ENCODE measurements around the gene TMEM33. TPM values are rescaled to one million over a fixed set of nuclear protein-coding genes. Genes with fewer than 3 reads are reported as not detected.

The TMEM33 gene
- total RNA-seq, 1 experiment from 2014 or later, result 30.8 TPM

GRCh38 chr4:41992967-41993857 is 58.0 kb downstream of the TMEM33 start:
- H3K27me3 ChIP-seq (replicated peaks), result no peaks in the 10 kb centered on the region
- H3K9me3 ChIP-seq (replicated peaks), result no peaks in the 10 kb centered on the region
- DNase-seq (ENCODE audit: low read depth in 1 of 2, low spot score in 2 of 2), result no peak
- H3K36me3 ChIP-seq, result no peaks in the 10 kb centered on the region
- H3K4me1 ChIP-seq (replicated peaks), result 0 out of 2 replicates have a peak, but pooled peaks cover 4% of the 10 kb centered on the region
- no peak overlapping the region for H3K4me3 ChIP-seq
- no peak overlapping the region for H3K27ac ChIP-seq

GRCh38 chr4:41994461-41994985 is 59.3 kb downstream of the TMEM33 start:
- no peaks in the 10 kb centered on the region for H3K36me3 ChIP-seq
- no peak for DNase-seq (ENCODE audit: low read depth in 1 of 2, low spot score in 2 of 2)

GRCh38 chr4:41998019-41998418 is 62.8 kb downstream of the TMEM33 start:
- DNase-seq (ENCODE audit: low read depth in 1 of 2, low spot score in 2 of 2), result no peak
- no peaks in the 10 kb centered on the region for H3K36me3 ChIP-seq
- H3K9me3 ChIP-seq (replicated peaks), result no peaks in the 10 kb centered on the region
- H3K4me3 ChIP-seq, result no peak overlapping the region
- no peaks in the 10 kb centered on the region for H3K4me1 ChIP-seq (replicated peaks)
- no peaks in the 10 kb centered on the region for H3K27me3 ChIP-seq (replicated peaks)
- H3K27ac ChIP-seq, result no peak overlapping the region

More at GRCh38 chr4:41994461-41994985, 59.3 kb downstream of the TMEM33 start:
- H3K9me3 ChIP-seq (replicated peaks), result no peaks in the 10 kb centered on the region
- no peak overlapping the region for H3K4me3 ChIP-seq
- H3K4me1 ChIP-seq (replicated peaks), result 0 out of 2 replicates have a peak, but pooled peaks cover 4% of the 10 kb centered on the region
- H3K27ac ChIP-seq, result no peak overlapping the region
- no peaks in the 10 kb centered on the region for H3K27me3 ChIP-seq (replicated peaks)

- Histone ChIP-seq H3K36me3 (no peaks in the 10 kb centered on the region), H3K27me3 (replicated peaks) (no peaks in the 10 kb centered on the region), H3K4me1 (replicated peaks) (no peaks in the 10 kb centered on the region), H3K4me3 (no peak overlapping the region), H3K27ac (no peak overlapping the region), H3K9me3 (replicated peaks) (no peaks in the 10 kb centered on the region)
- no peak for DNase-seq (ENCODE audit: low read depth in 1 of 2, low spot score in 2 of 2)
Measured at GRCh38 chr4:41999321-41999720, 64.1 kb downstream of the TMEM33 start.

DNA sequence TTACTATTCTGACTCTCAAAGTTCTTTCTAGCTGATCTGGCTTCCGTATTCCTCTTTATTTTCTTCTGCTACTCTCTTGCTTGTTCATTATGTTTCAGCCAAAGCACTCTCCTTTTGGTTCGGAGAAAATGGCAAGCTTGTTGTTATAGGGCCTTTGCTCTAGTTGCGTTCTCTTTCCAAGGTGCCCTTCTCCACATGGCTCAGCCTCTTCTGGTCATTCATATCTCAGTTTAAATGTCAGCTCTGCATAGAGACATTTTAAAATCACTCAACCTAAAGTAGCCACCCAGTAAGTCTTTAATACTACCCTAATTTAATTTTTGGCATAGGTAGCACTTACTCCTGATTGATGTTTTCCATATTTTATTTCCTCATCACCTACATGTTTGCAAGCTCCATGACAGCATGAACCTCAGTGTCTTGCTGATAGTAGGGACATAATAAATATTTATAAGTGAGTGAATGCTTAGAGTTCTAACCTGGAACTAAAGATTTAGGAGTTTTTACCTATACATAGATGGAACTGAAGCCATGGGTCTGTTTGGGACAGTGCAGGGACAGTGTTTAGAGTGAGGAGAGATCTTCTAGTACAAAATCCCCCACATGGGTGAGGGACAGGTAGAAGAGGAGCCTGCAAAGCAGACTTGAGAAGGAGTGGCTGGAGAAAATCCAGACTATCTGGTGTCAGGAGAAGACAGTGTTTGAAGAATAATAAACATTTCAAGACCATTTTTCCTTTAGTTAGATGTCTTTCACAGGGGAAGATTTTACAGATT is 73.0 kb downstream of the TMEM33 start:
- Histone ChIP-seq H3K4me1 (replicated peaks) (no peaks in the 10 kb centered on the region), H3K4me3 (no peak overlapping the region), H3K27ac (no peak overlapping the region), H3K36me3 (no peaks in the 10 kb centered on the region), H3K9me3 (replicated peaks) (no peaks in the 10 kb centered on the region), H3K27me3 (replicated peaks) (no peaks in the 10 kb centered on the region)
- DNase-seq (ENCODE audit: low read depth in 1 of 2, low spot score in 2 of 2), result no peak

Other genes starting within 250 kb of the TMEM33 start
- gene PHOX2B, start 186.7 kb upstream of the TMEM33 start, total RNA-seq (2014; rRNA removed; shearing (Covaris generic)), result not detected in 2 replicates
- gene DCAF4L1, start 46.3 kb downstream of the TMEM33 start, total RNA-seq (2014; rRNA removed; shearing (Covaris generic)), result not detected in 2 replicates
- 32.5 and 43.4 TPM in 2 replicates for gene SLC30A9, start 55.1 kb downstream of the TMEM33 start, total RNA-seq (2014; rRNA removed; shearing (Covaris generic))
- gene BEND4, start 217.2 kb downstream of the TMEM33 start, total RNA-seq (2014; rRNA removed; shearing (Covaris generic)), result not detected in 2 replicates